ENCODE measurements around the gene DDO.

DNA sequence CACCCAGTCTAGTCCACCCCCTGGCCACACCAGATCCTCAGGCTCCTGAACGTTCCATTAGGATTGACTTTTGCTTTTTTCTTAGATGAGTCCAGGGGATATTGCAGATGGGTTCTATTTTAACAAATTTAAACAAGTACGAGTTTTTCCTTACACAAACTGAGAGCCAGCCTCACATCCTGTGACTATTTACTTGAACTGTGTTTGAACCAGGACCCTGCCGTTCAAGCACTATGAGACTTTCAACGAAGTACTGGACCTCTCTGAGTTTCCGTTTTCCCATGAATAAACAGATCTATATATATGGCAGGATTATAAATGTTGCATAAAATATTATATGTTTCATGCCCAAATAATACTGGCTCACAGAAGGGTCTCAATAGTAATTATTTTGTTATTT is 55.8 kb downstream of the DDO start:
- TF ChIP-seq, protein P1, sequence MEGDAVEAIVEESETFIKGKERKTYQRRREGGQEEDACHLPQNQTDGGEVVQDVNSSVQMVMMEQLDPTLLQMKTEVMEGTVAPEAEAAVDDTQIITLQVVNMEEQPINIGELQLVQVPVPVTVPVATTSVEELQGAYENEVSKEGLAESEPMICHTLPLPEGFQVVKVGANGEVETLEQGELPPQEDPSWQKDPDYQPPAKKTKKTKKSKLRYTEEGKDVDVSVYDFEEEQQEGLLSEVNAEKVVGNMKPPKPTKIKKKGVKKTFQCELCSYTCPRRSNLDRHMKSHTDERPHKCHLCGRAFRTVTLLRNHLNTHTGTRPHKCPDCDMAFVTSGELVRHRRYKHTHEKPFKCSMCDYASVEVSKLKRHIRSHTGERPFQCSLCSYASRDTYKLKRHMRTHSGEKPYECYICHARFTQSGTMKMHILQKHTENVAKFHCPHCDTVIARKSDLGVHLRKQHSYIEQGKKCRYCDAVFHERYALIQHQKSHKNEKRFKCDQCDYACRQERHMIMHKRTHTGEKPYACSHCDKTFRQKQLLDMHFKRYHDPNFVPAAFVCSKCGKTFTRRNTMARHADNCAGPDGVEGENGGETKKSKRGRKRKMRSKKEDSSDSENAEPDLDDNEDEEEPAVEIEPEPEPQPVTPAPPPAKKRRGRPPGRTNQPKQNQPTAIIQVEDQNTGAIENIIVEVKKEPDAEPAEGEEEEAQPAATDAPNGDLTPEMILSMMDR (conservative IDR thresholded peaks at IDR 0.05; ENCODE audit: low read depth, low read length), result no peak
- TF ChIP-seq MXI1 (IDR thresholded peaks at IDR 0.05; ENCODE audit: borderline replicate concordance, low read depth, low read length), result no peak
- no peak for TF ChIP-seq MAZ (IDR thresholded peaks at IDR 0.05; ENCODE audit: borderline replicate concordance, low read depth, low read length)
- TF ChIP-seq POLR2A (IDR thresholded peaks at IDR 0.05; ENCODE audit: low read depth, low read length), result no peak
- no peak for TF ChIP-seq FOS (IDR thresholded peaks at IDR 0.05; ENCODE audit: low read depth, low read length)
- TF ChIP-seq SMC3 (IDR thresholded peaks at IDR 0.05; ENCODE audit: low read depth, low read length), result no peak
- TF ChIP-seq, protein P2, sequence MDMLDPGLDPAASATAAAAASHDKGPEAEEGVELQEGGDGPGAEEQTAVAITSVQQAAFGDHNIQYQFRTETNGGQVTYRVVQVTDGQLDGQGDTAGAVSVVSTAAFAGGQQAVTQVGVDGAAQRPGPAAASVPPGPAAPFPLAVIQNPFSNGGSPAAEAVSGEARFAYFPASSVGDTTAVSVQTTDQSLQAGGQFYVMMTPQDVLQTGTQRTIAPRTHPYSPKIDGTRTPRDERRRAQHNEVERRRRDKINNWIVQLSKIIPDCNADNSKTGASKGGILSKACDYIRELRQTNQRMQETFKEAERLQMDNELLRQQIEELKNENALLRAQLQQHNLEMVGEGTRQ (IDR thresholded peaks at IDR 0.05; ENCODE audit: low read depth, low read length), result no peak
- no peak for TF ChIP-seq CEBPB (IDR thresholded peaks at IDR 0.05; ENCODE audit: low read depth, low read length)
- TF ChIP-seq RFX5 (IDR thresholded peaks at IDR 0.05; ENCODE audit: low read depth, low read length), result no peak
- TF ChIP-seq BHLHE40 (IDR thresholded peaks at IDR 0.05; ENCODE audit: low read depth, low read length), result no peak
- no peak for TF ChIP-seq RAD21 (IDR thresholded peaks at IDR 0.05; ENCODE audit: low read length)
- TF ChIP-seq CHD1 (IDR thresholded peaks at IDR 0.05; ENCODE audit: low read depth, low read length), result no peak
